ENCODE results near the gene ATP11A. TPM values are rescaled to one million over a fixed set of nuclear protein-coding genes. Genes with fewer than 3 reads are reported as not detected.
"Not testable (repeated sequence)": the region's sequence is repeated elsewhere in the genome, so short reads cannot be mapped to it uniquely, and the experiment has no call there.

Gene ATP11A
- total RNA-seq, 2 donors from 2014 or later, result 89.0 to 91.2 TPM

- peaks cover 3% of the 10 kb centered on the region for H3K9me3 Mint-ChIP-seq
- no peak for DNase-seq (ENCODE audit: low spot score)
- H3K27me3 Mint-ChIP-seq, result no peaks in the 10 kb centered on the region
- H3K4me3 Mint-ChIP-seq, result no peak overlapping the region
- no peak overlapping the region for H3K27ac Mint-ChIP-seq
- ATAC-seq, result no peak
- H3K36me3 Mint-ChIP-seq, result peaks cover 14% of the 10 kb centered on the region
- H3K4me1 Mint-ChIP-seq (ENCODE audit: low read depth in 2 of 2), result peaks cover 0 to 9% of the 10 kb centered on the region in 2 donors
Measured at GRCh38 chr13:112795277-112795676, 105.4 kb downstream of the ATP11A start.

GRCh38 chr13:112796190-112796915 is 106.5 kb downstream of the ATP11A start:
- ATAC-seq, result no peak
- Mint-ChIP-seq H3K27ac (no peak overlapping the region), H3K4me3 (no peak overlapping the region), H3K9me3 (peaks cover 3% of the 10 kb centered on the region), H3K4me1 (ENCODE audit: low read depth in 2 of 2) (peaks cover 0 to 9% of the 10 kb centered on the region in 2 donors), H3K36me3 (peaks cover 14% of the 10 kb centered on the region), H3K27me3 (no peaks in the 10 kb centered on the region)
- no peak for DNase-seq (ENCODE audit: low spot score)

GRCh38 chr13:112799394-112799793 is 109.6 kb downstream of the ATP11A start:
- Mint-ChIP-seq H3K36me3 (peaks cover 14% of the 10 kb centered on the region), H3K27me3 (no peaks in the 10 kb centered on the region), H3K27ac (no peak overlapping the region), H3K4me3 (no peak overlapping the region), H3K9me3 (peaks cover 3% of the 10 kb centered on the region), H3K4me1 (ENCODE audit: low read depth in 2 of 2) (peaks cover 6 to 7% of the 10 kb centered on the region in 2 donors)
- ATAC-seq (no peak), DNase-seq (ENCODE audit: low spot score) (no peak)

GRCh38 chr13:112800057-112800456 is 110.2 kb downstream of the ATP11A start:
- Mint-ChIP-seq H3K27me3 (no peaks in the 10 kb centered on the region), H3K4me3 (no peak overlapping the region), H3K36me3 (peaks cover 14% of the 10 kb centered on the region), H3K4me1 (ENCODE audit: low read depth in 2 of 2) (peaks cover 6 to 7% of the 10 kb centered on the region in 2 donors), H3K9me3 (peaks cover 3% of the 10 kb centered on the region), H3K27ac (no peak overlapping the region)
- DNase-seq (ENCODE audit: low spot score) (no peak), ATAC-seq (no peak)

- not testable (repeated sequence) for H3K27ac Mint-ChIP-seq
Measured at GRCh38 chr13:112800807-112801206, 111.0 kb downstream of the ATP11A start.

GRCh38 chr13:112802802-112803195 is 113.0 kb downstream of the ATP11A start:
- no peak overlapping the region for H3K4me3 Mint-ChIP-seq

More at GRCh38 chr13:112800807-112801206, 111.0 kb downstream of the ATP11A start:
- H3K36me3 Mint-ChIP-seq, result peaks cover 14% of the 10 kb centered on the region
- H3K9me3 Mint-ChIP-seq; H3K4me3 Mint-ChIP-seq; H3K27me3 Mint-ChIP-seq; H3K4me1 Mint-ChIP-seq (ENCODE audit: low read depth in 2 of 2); DNase-seq (ENCODE audit: low spot score); ATAC-seq: not testable (repeated sequence)

GRCh38 chr13:112803422-112803821 is 113.6 kb downstream of the ATP11A start:
- H3K27me3 Mint-ChIP-seq, result no peaks in the 10 kb centered on the region
- peaks cover 8% of the 10 kb centered on the region for H3K36me3 Mint-ChIP-seq
- no peak overlapping the region for H3K4me3 Mint-ChIP-seq
- H3K4me1 Mint-ChIP-seq (ENCODE audit: low read depth in 2 of 2), result peaks cover 6 to 7% of the 10 kb centered on the region in 2 donors
- ATAC-seq (no peak), DNase-seq (ENCODE audit: low spot score) (no peak)
- H3K27ac Mint-ChIP-seq, result no peak overlapping the region
- peaks cover 3% of the 10 kb centered on the region for H3K9me3 Mint-ChIP-seq

More at GRCh38 chr13:112802802-112803195, 113.0 kb downstream of the ATP11A start:
- DNase-seq (ENCODE audit: low spot score), result no peak
- no peaks in the 10 kb centered on the region for H3K27me3 Mint-ChIP-seq
- peaks cover 3% of the 10 kb centered on the region for H3K9me3 Mint-ChIP-seq
- peaks cover 6 to 7% of the 10 kb centered on the region in 2 donors for H3K4me1 Mint-ChIP-seq (ENCODE audit: low read depth in 2 of 2)
- H3K36me3 Mint-ChIP-seq, result peaks cover 8% of the 10 kb centered on the region
- ATAC-seq, result no peak
- H3K27ac Mint-ChIP-seq, result no peak overlapping the region

GRCh38 chr13:112804374-112804773 is 114.5 kb downstream of the ATP11A start:
- no peak overlapping the region for H3K27ac Mint-ChIP-seq

GRCh38 chr13:112806739-112807652 is 117.2 kb downstream of the ATP11A start:
- Mint-ChIP-seq H3K9me3 (no peaks in the 10 kb centered on the region), H3K4me1 (ENCODE audit: low read depth in 2 of 2) (peaks cover 5 to 6% of the 10 kb centered on the region in 2 donors), H3K27me3 (no peaks in the 10 kb centered on the region), H3K36me3 (no peaks in the 10 kb centered on the region), H3K4me3 (no peak overlapping the region), H3K27ac (no peak overlapping the region)
- DNase-seq (ENCODE audit: low spot score) (no peak), ATAC-seq (peak in 1 of 2 donors; percentile 27)

More at GRCh38 chr13:112804374-112804773, 114.5 kb downstream of the ATP11A start:
- H3K4me1 Mint-ChIP-seq (ENCODE audit: low read depth in 2 of 2), result peaks cover 6 to 7% of the 10 kb centered on the region in 2 donors
- no peaks in the 10 kb centered on the region for H3K27me3 Mint-ChIP-seq
- DNase-seq (ENCODE audit: low spot score) (no peak), ATAC-seq (no peak)
- H3K4me3 Mint-ChIP-seq, result no peak overlapping the region
- no peaks in the 10 kb centered on the region for H3K36me3 Mint-ChIP-seq
- no peaks in the 10 kb centered on the region for H3K9me3 Mint-ChIP-seq

GRCh38 chr13:112807653-112808376 is 118.0 kb downstream of the ATP11A start:
- H3K4me1 Mint-ChIP-seq (ENCODE audit: low read depth in 2 of 2), result no peaks in the 10 kb centered on the region
- H3K9me3 Mint-ChIP-seq, result no peaks in the 10 kb centered on the region
- ATAC-seq (peak; percentile 36 to 40), DNase-seq (ENCODE audit: low spot score) (no peak)
- H3K27ac Mint-ChIP-seq, result no peak overlapping the region
- no peaks in the 10 kb centered on the region for H3K36me3 Mint-ChIP-seq
- H3K27me3 Mint-ChIP-seq, result no peaks in the 10 kb centered on the region
- no peak overlapping the region for H3K4me3 Mint-ChIP-seq

GRCh38 chr13:112808377-112809140 is 118.7 kb downstream of the ATP11A start:
- H3K4me1 Mint-ChIP-seq (ENCODE audit: low read depth in 2 of 2), result no peaks in the 10 kb centered on the region
- peak in 1 of 2 donors; percentile 21 for ATAC-seq
- DNase-seq (ENCODE audit: low spot score), result no peak
- H3K4me3 Mint-ChIP-seq, result no peak overlapping the region
- no peaks in the 10 kb centered on the region for H3K9me3 Mint-ChIP-seq
- H3K27me3 Mint-ChIP-seq, result no peaks in the 10 kb centered on the region
- no peak overlapping the region for H3K27ac Mint-ChIP-seq
- no peaks in the 10 kb centered on the region for H3K36me3 Mint-ChIP-seq

GRCh38 chr13:112809332-112810315 is 119.8 kb downstream of the ATP11A start:
- DNase-seq (ENCODE audit: low spot score) (no peak), ATAC-seq (peak in 1 of 2 donors; percentile 32)
- H3K4me3 Mint-ChIP-seq, result no peak overlapping the region
- H3K27ac Mint-ChIP-seq, result no peak overlapping the region
- H3K27me3 Mint-ChIP-seq, result no peaks in the 10 kb centered on the region
- no peaks in the 10 kb centered on the region for H3K36me3 Mint-ChIP-seq
- H3K4me1 Mint-ChIP-seq (ENCODE audit: low read depth in 2 of 2), result no peaks in the 10 kb centered on the region
- no peaks in the 10 kb centered on the region for H3K9me3 Mint-ChIP-seq

All from natural killer cell treated with Interleukin-12 subunit alpha and Interleukin-12 subunit beta and Interleukin-15 and Interleukin-18, amount 100 ng/mL, for 72 hours (primary cell).